NCI-H446 treated with DMSO at 0.1 percent for 48 hours (cell line): ENCODE results near the gene KIAA0825.

Experiments
- DNase-seq: peaks from one replicate; lab custom pipeline; 2025; lab: John Stamatoyannopoulos, UW

Gene KIAA0825

DNA sequence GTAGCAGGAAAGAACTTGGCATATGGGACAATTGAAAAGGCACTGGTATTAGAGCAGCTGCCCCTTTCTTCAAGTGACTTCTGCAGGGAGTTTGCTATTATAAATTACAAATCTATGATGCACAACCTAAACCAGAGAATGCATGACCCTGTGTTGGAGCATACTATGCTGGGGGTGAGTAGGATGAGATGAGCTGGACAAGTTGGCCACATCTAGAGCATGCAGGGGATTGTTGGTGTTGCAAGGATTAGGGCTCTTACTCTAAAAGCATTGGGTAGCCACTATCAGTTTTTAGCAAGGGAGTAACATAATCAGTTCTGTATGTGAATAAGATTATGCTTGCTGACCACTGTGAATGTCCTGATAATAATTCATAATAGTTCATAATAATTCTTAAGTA lies 186.7 kb downstream of the KIAA0825 start:
- no peak for DNase-seq

DNA sequence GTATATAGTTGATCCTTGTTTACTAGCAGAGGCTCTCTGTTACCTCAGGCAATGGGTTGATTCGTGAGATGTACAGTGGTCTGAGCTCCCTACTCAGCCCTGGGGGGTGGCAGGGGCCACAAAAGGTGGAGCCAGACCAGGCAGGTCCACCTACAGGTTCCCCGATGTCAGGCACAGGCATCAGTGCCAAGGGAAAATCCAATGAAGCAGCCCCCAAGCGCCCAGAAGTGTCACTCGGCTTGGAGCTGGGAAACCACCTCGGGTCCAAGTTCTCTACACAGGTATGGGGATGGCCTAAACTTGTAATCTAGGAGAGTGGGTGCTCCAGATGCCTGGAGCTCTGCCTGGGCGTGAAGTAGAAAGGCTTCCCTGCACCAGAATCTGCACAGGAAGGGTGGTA lies 188.8 kb downstream of the KIAA0825 start:
- no peak for DNase-seq

DNA sequence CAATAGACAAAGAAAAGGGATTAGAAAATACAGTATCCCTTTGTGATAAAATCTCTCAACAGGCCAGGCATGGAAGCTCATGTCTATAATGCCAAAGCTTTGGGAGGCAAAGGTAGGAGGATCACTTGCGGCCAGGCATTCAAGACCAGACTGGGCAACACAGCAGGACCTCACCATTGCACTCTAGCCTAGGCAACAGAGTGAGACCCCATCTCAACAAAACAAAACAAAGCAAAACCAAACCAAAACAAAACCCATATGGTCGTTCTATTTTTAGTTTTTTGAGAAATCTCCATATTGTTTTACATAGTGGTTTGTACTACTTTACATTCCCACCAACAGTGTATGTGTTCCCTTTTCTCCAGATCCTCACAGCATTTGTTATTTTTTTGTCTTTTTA lies 193.0 kb downstream of the KIAA0825 start:
- no peak for DNase-seq

DNA sequence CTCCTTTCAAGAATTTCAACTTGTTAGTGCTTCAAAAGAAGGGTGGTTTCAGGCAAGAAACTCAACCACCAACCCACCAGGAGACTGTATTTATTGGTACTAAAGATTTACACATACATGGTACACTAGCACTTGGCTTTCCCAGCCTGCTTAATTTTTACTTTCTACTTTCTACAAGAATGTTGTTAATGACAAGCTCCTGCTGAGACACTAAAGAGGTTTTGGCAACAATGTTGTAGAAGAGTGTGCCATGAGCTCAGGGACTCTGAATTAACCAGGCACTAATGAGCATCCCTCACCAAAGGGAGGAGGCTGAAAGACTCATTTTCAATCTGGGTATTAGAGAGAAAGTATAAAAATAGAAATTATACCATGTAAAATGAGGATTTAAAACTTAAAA lies 195.0 kb downstream of the KIAA0825 start:
- DNase-seq = peak; percentile 33

DNA sequence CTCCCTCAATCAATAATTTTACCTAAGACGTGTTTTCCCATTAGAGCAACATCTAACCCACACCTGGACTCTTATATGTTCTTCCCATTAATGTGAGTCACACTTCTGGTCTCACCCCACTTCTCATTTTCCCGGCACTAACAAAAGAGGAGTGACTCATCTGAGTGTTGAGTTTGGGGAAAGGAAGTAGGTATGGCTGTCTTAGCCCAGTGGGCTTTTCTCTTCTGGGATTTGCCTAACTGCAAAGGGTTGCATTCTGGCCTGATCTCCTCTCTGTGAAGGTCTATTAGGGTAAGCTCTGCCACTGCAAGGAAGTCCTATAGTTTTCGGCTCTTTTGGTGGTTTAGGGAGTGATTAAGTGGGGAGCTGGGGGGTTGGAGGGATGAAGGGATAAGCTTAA lies 195.6 kb downstream of the KIAA0825 start:
- no peak for DNase-seq

DNA sequence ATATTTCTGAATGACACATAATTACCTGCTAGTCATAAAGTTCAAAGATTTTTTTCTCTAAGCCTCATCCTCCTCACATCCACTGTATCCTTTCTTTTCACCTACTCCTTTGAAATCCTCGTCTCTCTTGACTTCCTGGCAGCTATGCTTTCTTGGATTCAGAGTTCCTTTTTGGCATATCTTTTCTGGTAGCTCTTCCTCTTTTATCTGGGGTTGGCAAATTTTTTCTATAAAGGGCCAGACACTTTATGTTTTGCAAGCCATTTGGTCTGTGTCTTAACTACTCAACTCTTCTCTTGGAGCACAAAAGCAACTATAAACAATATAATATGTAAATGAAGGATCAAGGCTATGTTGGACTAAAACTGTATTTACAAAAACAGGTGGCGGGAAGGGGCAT lies 197.5 kb downstream of the KIAA0825 start:
- no peak for DNase-seq

DNA sequence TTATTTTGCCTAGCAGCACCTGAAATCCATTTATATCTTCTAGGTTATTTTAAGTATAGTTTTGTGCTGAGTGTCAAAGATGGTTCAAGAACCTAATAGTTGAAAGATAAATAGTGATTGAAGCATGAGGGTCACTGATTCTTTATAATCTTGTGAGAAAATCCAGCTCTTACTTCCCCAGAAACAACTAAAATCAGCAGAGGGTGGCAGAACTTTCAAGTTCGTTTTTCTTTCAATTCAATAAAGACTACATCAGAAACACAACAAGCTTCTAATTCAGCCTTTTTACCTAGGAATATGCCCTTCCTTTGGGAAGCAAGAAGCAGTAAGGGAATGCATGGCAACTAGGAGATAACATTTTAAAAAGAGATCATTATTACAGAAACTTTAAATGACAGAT lies 202.6 kb downstream of the KIAA0825 start:
- no peak for DNase-seq

DNA sequence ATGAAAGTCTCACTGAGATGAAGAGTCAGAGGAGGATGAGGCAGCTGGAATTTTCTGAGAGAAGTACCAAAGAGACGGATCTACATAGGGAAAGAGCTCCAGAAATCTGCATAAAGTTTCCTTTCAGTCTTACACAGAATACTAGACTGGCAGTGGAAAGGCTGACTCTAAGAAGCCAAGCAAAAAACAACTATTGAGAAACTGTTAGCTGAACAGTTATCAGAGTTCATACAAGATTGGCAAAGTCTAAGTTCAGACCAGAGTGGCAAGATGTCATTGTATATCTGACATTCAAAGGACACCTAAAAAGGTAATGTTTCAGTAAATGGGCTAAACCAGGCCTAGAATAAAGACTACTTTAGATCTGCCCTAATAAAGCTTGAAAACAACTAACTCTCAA lies 209.0 kb downstream of the KIAA0825 start:
- no peak for DNase-seq

DNA sequence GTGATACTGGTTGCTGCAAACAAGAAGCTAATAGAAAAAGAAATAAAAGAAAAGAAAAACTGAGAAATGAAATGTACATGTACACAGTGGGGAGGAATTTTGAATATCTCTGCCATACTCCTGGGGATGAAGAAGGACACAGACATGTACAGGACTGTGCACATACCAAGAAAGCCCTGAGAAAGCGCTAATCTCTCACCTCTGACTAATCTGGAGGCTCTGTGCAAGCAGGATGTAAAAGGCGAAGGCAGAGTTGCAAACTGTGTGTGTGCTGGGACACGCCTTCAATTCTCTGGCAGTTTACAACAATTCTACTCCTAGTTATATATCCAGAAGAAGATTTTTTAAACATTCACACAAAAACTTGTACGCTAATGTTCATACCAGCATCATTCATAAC lies 211.4 kb downstream of the KIAA0825 start:
- DNase-seq = no peak

DNA sequence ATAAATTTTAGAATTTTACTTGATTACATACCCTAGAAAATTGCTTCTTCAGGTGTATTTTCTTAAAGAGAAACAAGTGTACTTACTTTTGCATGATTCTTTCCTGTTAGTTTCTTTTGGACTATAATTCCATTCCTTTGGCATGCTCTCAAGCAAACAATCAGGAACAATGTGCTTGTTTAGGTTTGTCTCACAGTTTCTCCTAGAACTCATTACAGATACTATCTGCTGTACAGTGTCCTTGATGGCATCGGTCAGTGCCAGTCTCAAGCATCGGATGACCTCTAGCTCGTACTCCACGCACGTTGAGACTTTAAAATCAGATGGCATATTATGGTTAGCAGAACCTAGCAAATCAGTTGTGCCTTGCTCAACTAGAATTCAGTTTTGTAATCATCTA lies 214.9 kb downstream of the KIAA0825 start:
- no peak for DNase-seq

DNA sequence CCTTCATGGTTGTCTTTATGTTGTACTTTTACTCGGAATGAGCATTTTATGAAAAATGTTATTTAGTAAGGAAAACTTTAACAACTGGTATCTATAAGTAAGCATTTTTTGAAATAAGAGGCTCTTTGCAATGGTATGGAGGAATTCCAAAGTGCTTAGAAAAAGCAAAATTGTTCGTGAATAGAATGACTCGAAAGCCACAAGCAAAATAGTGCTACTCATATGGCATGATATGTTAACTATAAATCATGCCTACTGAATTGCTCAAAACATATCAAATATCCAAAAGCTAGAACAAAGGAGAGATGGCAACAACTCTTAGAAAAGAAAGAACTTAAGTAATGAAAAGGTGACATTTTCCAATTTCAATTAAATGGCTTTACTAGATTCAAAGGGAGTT lies 216.3 kb downstream of the KIAA0825 start:
- no peak for DNase-seq

DNA sequence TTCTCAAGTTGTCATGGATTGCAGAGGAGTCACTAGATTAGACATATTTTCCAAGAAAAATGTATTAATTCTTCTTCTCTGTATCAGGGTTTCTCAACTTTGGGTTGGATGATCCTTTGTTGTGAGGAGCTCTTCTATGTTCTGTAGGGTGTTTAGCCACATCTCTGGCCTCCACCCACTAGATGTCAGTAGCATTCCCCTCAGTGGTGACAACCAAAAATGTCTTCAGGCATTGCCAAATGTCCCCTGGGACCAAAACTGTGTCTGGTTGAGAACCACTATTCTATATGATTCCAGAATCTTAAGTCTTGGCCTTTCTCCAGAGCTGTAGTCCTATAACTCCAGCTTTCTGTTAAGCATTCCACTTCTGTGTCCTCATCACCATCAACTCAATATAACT lies 220.9 kb downstream of the KIAA0825 start:
- DNase-seq = no peak

DNA sequence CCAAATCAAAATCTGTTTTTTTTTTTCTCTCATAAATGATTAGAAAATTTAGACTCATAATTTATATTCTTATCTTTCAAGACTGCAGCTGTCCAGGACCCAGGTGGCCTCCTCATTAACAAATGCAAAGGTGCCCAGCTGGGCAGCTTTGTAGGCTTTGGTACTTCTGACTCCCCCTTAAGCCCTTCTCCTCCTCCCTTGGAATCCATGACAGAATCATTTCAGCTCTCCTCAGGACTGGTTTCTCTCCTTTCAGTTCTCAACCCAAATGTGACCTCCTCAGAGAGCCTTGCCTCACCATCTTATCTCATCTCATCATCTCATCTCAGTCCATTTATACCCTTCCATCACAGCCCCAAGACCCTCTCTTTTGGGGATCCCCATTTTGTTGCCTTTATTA lies 221.7 kb downstream of the KIAA0825 start:
- DNase-seq = no peak

DNA sequence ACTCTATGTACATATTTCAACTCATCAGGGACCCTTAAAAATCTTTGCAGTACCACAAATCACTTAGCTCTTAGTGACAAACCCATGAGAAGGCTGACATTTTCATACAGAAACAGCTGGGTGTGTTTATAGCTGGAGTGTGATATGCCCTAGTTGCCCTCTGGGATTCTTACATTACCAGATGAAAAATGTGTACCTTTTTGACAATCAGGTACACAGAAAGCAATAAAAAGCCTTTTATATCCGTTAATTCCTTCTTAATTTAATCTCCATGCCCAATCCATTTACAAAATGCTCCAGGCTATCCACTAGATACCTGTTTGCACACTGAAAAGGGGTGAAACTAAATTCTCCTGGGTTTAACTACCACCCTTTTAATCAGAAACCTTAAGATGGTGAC lies 222.9 kb downstream of the KIAA0825 start:
- DNase-seq = no peak

DNA sequence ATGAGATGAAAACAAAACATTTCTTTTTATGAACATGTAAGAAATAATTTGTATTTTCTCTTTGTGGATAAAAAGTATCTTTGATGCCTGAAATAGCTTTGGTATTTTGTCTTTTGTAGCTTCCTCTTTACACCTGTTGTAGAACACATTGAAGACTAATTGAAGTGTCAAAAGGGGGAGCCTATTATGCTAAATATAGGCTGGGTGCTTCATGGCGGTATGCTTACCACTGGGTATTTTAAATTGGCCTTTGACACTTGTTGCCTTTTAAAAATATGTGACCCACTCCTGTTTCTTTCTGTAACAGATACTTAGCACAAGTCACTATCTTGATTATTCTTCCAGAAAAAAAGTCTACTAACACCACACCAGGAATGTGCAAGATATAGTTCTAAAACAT lies 226.4 kb downstream of the KIAA0825 start:
- no peak for DNase-seq

DNA sequence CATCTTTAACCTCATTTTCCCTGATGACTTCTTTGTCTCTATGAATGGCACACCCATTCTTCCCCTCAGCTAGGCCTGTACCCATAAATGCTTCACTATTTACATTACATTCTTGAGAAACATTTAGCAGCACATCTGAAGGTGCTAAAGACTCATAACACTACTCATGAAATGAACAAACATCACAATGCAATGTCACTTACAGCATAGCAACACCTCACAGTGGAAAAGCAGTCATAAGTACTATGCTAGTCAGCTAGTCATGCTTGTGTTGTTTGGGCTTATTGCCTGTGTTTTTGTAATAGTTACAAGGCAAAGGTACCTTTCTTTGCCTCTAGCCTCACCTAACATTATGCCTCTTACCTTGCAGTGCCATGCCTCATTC lies 228.9 kb downstream of the KIAA0825 start:
- no peak for DNase-seq

DNA sequence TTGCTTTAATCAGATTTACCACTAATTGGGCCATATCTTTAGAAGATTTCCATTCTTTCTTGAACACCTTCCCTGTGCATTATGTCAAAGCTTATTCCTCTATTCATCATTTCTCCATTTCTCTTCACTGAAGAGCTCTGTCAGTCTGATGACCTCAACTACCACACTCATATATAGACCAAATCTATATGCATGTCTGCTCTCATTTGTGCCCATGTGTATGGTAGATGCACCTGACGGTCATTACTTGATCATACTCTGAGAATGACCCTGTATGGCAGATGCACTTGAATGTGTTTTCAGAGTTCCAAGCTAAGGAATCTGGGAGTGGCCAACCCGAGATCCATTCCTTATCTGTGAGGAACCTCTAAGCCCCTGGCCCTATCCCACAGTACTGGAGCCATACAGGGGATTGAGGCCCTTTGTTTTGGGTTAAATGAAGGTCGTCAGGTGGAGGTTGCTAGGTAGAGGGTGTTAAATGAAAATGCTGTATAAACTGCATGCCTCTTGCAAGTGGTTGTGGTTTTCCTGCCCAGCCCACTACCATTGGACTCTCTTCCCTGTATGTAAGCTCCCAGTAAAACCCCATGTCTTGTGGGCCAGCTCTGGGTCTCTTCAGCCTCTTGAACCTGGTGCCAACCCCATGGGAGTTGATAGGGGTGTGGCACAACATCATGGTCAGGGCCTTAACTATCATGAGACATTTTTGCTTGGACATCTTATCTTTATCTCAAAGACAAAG lies 229.5 kb downstream of the KIAA0825 start:
- DNase-seq = no peak

DNA sequence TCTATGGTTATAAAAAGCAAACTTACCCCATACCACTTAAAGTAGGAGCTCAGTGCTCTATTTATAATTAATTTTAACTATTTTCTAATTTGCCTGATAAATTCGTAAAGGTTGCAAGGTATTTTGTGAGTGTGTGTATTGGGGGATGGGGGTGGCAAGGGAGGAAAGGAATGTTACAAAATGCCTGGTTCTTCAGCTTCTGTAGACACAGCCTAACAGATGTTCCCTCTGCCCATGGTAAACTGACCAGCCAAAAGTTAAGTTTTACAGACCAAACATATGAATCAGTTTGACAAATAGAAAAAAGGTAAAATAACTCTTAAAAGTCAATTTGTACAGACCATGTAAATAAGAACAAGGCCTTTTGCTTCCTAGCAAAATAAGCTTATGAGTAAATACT lies 232.6 kb downstream of the KIAA0825 start:
- no peak for DNase-seq

DNA sequence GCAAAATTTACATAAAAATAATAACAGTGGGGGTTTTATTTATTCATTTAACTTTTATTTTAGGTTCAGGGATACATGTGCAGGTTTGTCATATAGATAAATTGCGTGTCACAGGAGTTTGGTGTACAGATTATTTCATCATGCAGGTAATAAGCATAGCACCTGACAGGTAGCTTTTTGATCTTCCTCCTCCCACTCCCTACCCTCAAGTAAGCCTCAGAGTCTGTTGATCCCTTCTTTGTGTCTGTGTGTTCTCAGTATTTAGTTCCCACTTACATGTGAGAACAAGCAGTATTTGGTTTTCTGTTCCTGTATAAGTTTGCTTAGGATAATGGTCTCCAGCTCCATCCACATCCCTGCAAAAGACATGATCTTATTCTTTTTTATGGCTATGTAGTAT lies 240.3 kb downstream of the KIAA0825 start:
- no peak for DNase-seq

DNA sequence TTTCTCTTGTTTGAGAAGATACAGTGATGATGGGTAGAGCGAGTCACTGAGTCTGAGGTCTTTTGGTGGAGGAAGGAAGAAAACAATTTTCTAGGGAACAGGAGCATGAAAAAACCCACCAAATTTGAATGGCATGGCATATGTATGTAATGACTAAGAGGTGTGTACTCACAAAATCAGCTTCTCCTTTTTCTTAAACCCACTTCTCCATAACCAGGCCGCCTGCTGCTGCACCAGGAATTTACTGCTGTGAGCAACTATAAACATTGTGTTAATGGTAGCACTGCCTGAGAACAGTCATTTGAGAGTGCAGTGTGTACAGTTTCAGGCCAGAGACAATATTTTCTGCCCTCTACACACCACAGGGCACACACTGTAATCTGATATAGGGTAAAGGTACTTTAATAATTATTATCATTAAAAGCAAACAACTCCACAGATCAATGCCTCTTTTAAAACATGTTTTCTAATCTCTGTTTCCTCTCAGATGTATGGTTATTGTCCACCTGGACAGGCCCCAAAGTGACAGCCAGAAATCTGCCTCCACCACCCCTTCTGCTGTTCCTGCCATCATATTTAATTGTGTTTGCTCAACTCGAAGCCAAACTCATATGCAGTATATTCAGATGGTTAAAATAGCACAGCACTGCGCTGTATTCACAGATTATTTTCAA lies 241.6 kb downstream of the KIAA0825 start:
- DNase-seq = no peak

DNA sequence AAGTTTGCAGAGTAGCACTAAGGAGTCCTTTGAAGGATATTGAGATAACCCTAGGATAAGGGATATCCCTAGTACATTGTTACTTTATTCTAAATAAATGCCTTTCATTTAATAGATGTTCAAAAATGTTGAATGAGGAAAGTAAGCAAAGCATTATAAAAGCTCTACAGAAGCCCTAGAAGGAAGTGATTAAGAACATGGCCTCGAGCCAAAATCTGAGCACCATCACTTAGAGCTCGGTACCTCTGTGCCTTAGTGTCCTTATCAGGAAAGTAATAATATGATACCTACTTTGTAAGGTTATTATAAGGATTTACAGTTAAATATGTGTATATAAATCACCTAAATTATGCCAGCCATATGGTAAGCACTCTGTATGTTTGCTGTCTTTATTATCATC lies 242.6 kb downstream of the KIAA0825 start:
- no peak for DNase-seq

DNA sequence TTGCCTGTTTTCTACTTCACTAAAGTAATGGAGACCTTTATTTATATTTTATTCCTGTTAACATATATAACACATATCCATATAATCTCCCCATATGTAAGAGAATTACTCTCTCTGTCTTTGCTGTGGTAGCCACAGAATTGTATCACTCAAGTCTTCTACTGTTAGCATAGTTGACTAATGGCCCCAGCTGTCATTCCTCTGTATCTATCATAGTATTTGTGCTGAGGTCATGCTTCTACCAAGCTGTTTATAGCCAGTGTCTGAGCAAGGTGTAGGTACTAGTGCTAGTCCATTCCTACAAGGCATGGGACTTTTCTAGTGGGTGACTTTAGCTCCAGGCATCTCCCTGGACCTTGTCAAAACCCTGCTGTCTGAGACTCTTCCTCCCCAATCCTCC lies 244.1 kb downstream of the KIAA0825 start:
- DNase-seq = no peak

DNA sequence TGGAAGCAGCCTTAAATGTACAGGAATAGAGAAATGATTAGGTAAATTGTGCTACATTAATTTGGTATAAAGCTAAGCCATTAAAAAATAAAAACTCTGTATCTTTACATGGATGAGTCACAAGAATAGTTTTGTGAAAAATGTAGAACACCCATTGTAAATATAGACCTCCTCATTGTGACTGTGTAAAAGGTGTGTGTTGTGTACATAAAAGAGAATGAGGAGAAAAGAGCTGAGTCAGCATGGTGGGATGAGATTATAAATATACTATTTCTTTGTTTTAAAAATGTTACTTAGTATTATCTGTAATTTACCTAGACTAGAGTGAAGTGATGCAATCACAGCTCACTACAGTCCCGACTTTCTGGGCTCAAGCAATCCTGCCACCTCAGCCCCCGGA lies 250.5 kb downstream of the KIAA0825 start:
- DNase-seq = no peak

DNA sequence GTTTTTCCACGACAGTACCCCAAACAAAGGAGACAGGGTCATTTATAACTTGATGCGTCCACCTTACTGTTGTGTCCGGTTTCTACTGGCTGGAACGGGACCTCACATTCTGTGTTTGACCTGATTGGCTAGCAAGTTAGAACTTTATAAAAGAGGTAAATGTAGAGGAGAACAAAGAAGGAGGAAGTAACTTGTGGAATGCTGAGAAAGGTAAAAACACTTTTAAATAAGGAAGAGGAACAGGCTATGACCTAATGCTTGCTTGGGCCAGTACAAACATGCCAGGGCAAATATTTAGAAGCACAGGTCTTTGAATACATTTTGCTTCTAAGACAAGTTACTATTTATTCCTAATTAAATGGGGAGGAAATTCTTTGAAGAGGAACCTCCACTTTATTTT lies 251.6 kb downstream of the KIAA0825 start:
- DNase-seq = no peak
